OCI-M2 (cell line): ENCODE results near the gene CPSF7.
"Not testable (repeated sequence)": the region's sequence is repeated elsewhere in the genome, so short reads cannot be mapped to it uniquely, and the experiment has no call there.

Source experiments
- DNase-seq: peaks from one replicate; lab custom pipeline; 2025; ENCODE audit not compliant: unreplicated experiment; lab: John Stamatoyannopoulos, UW

CPSF7 gene

DNA sequence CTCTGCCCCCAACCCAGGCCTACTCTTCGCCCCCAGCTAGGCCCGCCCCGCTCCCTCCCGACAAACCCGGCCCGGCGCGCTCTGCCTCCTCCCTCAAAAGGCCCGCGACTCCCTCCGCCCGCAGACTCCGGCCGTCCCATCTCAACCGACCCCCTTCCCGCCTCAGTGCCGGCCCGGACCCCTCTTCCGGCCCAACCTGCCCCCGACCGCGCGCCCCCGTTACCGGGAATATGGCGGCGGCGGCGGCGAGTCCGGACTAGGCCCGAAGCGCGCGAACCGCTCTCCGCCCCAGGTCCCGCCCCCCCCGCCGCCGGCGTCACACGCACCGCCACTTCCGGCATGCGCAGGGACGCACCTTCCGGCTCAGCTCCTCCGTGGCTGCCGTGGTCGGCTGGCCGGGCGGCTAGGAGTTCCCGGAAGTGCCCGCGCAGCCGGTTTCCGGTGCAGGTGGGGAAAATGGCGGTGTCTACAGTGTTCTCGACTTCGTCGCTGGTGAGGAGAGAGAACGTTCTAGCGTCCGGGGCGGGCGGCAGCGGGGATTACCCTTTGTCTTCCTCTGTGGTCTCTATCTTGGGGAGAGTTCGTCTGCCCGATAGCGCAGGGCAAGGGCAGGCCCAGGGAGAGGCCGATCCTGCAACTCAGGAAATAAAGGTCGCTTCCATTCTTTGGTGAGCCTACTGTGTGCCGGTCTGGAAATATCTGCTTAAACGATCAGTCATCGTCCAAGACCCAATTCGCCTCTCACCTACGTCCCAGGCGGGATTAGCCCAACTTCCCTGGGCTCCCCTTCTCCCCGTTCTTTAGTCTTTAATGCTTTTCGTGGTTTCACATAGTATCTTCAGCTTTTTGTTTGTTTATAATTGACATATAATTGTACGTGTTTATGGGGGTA is at the start of gene CPSF7, which contains the start of gene SDHAF2:
Gene CPSF7 (minus strand): TSS at position 285 of the 892 bp plus-strand sequence. CDS start 740 bp downstream, outside the sequence.
Gene SDHAF2 (plus strand): TSS at position 434 of the 892 bp plus-strand sequence. CDS start 23 bp downstream, at position 457.
- DNase-seq, result peak; percentile 56

- DNase-seq, result no peak
Observed at GRCh38 chr11:61477727-61478148, 48.0 kb upstream of the CPSF7 start.

DNA sequence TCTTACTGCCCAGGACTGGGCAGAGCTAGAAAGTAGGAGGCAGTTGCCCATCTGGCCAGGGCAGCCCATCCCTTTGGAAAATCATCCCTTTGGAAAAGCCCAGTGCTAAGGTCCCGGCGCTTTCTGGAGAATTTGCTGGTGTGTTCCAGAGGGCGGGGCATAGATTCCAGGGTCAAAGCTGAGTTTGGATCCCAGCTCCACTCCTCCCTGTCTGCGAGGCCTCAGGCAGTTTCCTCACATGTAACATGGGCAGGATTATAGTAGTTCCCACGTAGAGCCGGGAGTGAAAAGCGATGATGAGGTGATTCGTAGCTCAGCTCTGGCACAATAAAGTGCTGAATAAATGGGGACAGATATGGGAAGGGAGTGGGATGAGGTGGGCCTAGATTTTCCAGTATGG is 47.4 kb upstream of the CPSF7 start:
- DNase-seq, result no peak

DNA sequence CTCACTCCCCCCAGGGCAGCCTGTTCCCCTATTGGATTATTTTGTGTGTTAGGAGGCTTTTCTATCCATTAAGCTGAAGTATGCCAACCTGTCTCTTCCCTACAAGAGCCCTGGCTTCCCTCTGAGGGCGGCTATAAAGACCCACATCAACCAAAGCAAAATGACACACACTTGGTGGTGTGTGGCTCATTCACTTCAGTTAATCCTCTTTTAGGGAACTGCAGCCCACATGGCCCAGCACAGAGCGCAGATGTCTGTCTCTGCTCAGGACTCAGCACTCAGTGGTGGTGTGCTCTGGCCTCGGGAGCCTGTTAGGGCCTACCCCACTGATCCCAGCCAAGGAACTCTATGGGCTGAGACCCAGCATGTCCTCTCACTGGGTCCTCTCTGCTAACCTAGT is 46.6 kb upstream of the CPSF7 start:
- no peak for DNase-seq

- no peak for DNase-seq
Observed at GRCh38 chr11:61475433-61475832, 45.7 kb upstream of the CPSF7 start.

DNA sequence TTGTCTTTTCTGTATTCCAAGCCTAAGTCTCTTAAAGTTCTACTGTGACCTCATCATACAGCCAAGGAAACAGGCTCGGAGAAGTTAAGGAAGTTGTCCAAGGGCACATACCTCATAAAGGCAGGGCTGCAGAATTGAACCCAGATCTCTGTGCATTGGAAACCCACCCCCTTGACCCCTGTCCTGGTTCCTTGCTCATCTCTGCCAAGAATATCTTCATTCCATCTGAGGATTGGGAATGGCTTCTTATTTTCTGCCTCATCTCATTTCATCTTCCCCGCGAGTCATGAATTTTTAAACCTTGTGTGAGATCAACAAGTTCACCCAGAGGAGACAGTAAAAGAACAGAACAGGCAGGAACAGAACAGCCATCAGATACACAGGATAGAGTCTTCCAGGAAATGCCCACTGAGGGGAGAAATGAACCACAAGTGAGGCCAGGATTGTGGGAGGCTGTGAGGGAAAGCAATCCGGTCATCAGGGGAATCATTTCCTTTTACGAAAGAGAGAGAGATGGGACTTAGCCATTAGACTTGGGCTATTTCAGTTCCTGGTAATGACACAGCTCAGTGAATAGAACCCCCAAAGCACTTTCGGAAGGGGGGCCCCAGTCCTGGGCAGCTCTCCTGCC is 44.4 kb upstream of the CPSF7 start:
- DNase-seq, result no peak

GRCh38 chr11:61473370-61474012 is 43.7 kb upstream of the CPSF7 start:
- DNase-seq, result no peak

- DNase-seq, result no peak
Observed at GRCh38 chr11:61472868-61473267, 43.1 kb upstream of the CPSF7 start.

GRCh38 chr11:61472282-61472681 is 42.5 kb upstream of the CPSF7 start:
- DNase-seq, result no peak

GRCh38 chr11:61468002-61468401 is 38.2 kb upstream of the CPSF7 start:
- DNase-seq, result no peak

DNA sequence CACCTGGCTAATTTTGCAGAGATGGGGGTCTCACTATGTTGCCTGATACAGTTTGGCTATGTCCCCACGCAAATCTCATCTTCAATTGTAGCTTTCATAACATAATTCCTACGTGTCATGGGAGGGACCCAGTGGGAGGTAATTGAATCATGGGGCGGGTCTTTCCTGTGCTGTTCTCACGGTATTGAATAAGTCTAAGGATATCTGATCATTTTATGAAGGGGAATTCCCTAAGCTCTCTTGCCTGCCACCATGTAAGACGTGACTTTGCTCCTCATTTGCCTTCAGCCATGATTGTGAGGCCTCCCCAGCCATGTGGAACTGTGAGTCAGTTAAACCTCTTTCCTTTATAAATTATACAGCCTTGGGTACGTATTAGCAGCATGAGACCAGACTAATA is 37.8 kb upstream of the CPSF7 start:
- DNase-seq, result not testable (repeated sequence)

GRCh38 chr11:61460986-61461385 is 31.2 kb upstream of the CPSF7 start:
- DNase-seq, result no peak

GRCh38 chr11:61460474-61460881 is 30.7 kb upstream of the CPSF7 start:
- no peak for DNase-seq

DNA sequence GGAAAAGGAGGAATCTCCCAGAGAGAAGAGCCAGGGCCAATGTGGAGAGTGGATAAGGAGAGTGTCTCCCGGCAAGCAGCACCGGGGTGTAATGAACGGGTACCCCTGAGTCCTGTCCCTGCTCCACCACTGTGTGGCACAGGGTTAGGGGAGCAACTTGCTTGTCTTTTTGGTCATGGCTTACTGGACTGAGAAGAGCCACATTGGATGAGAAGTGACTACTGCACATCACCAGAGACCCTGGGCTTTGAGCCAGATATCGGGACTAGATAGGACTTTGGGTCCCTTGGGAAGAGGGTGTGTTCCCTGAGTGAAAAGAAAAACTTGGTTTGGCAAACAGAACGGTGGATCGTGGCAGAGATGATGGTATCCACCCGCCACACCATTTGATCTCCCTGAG is 24.7 kb upstream of the CPSF7 start:
- DNase-seq, result no peak

- DNase-seq, result no peak
Observed at GRCh38 chr11:61453695-61454094, 23.9 kb upstream of the CPSF7 start.

GRCh38 chr11:61452825-61453224 is 23.1 kb upstream of the CPSF7 start:
- DNase-seq, result no peak

DNA sequence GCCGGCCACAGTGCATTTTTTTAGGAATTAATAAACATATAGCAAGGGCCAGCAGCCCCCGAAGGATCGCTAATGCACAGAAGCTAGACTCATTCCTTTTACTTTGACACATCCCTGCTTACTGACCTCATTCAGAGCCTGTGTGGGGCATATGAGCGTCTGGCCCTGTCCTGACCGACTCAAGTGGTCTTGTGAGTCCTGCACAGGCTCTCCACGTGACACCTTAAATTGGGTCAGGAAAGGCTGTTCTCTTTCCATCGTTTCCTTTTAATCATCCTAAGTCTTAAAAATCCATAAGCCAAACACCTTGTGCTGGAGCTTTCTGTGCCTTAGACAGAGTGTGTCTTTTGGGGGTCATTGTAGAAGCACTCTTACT is 18.8 kb upstream of the CPSF7 start:
- no peak for DNase-seq

GRCh38 chr11:61447601-61448551 is 18.1 kb upstream of the CPSF7 start:
- DNase-seq, result no peak

- DNase-seq, result no peak
Observed at GRCh38 chr11:61446211-61446651, 16.5 kb upstream of the CPSF7 start.

DNA sequence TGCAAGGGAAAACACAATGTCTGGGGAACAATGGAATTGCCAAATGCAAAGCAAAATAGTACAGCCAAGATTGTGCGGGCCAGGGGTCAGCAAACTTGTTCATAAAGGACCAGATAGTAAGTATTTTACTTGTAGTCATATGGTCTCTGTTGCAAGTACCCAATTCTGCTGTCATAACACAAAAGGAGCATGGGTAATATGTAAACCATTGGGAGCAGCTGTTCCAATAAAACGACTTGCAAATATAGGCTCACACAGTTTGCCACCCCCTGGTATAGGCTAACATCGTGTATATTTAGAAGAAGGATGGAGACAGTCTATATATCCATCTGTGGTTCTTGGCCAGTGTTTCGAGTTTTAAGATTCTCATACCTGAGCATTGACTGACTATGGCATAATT is 15.7 kb upstream of the CPSF7 start:
- DNase-seq, result no peak

GRCh38 chr11:61442616-61443015 is 12.8 kb upstream of the CPSF7 start:
- no peak for DNase-seq
